HG03442 (cell line): ENCODE data around the gene SMIM7.
"Not testable (repeated sequence)": the region's sequence is repeated elsewhere in the genome, so short reads cannot be mapped to it uniquely, and the experiment has no call there.

Experiments used
- ATAC-seq: cut with Tn5 transposase; IDR thresholded peaks from one replicate; pipeline ENCODE4 v1.9.1; 2021; ENCODE audit warnings: mild to moderate bottlenecking, moderate library complexity; ENCODE audit not compliant: unreplicated experiment

SMIM7 gene

DNA sequence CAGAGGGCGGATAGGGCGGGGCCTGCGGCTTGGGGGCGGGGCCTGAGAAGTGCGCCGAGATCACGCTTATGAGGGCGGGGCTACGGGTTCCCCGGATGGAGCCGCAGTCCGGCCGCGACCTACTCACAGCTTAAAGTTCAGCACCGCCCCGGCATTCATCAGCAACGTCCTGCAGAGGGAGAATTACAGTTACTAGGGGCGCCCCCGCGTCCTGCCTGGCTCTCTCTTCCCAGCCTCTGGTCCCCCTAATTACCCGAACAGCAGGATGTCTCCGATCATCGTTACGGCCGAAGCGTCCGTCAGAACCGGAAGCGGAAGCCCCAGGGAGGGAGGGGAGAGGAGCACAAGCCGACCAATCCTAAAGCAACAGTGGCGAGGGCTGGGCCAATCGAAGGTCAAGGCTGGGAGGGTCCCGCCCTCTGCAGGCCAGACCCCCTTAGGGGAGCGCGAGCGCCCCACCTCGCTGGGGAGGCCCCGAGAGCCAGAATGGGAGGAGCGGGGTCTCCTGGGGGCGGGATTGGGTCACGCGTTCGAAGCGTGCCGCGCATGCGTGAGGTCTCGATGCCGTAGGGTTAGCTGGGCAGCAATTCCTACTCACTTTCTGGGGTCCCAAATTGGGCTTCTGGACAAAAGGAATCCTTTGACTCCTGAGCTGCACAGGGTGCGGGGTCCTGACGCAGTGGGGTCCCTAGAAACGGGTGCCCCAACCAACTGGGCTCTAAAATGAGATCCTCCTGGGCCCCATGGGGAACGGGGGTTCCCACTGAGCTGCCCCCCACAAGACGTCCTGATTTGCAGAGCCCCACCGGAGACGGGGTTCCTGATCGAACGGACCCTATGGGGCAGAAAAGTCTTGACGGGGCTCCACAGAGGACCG, at the start of gene SMIM7:
TSS of gene SMIM7 (minus strand) at position 313 of the 877 bp plus-strand sequence. CDS start at position 279, 34 bp downstream.
- peak; percentile 88 for ATAC-seq

DNA sequence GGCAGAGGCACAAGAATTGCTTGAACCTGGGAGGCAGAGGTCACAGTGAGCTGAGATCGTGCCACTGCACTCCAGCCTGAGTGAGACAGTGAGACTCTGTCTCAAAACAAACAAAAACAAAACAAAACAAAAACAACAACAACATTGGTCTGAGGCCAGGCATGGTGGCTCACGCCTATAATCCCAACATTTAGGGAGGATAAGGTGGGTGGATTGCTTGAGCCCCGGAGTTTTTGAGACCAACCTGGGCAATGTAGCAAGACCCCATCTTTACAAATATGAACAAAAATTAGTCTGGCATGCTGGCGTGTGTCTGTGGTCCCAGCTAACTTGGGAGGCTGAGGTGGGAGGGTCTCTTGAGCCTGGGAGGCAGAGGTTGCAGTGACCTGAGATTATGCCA, 43.7 kb upstream of the SMIM7 start:
- no peak for ATAC-seq

- ATAC-seq = no peak
Measured at GRCh38 chr19:16702123-16702522, 42.2 kb upstream of the SMIM7 start.

DNA sequence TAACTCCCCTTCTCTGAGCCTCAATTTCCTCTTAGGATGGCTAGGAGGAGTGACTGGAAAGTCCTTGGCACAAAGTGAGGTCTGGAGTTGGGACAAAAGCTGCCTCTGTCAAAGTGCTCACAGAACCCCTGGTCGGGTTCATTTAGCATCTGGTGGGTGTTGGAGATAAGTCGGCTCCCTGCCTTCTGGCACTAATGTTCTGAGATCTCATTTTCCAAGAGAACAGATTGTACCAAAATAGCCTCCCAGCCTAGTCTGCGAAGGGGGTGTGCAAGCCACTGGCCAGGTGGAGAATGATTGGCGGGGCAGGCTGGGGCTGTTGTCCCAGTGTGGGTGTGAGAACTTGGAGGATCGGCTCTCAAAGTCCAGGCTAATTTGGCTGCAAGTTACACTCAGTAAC, 39.0 kb upstream of the SMIM7 start:
- ATAC-seq = no peak

GRCh38 chr19:16688084-16688483, 28.1 kb upstream of the SMIM7 start:
- no peak for ATAC-seq

- no peak for ATAC-seq
Measured at GRCh38 chr19:16684216-16684615, 24.3 kb upstream of the SMIM7 start.

- no peak for ATAC-seq
Measured at GRCh38 chr19:16682539-16682938, 22.6 kb upstream of the SMIM7 start.

DNA sequence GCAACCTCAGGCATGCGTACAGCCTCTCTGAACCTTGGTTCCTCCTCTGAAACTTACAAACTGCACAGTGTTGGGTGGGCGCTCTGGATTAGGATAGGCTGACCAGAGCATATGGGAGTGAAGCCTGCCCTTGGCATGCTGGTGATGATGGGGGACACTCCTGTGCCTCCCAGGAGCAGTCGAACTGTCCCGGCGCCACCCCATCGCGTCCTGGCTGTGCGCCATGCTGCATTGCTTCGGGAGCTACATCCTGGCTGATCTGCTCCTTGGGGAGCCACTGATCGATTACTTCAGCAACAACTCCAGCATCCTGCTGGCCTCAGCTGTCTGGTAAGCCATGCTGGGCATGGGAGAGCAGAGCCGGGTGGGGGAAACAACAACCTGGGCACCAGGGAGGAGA, 19.9 kb upstream of the SMIM7 start:
- ATAC-seq = no peak

GRCh38 chr19:16678498-16678897, 18.6 kb upstream of the SMIM7 start:
- ATAC-seq = no peak

DNA sequence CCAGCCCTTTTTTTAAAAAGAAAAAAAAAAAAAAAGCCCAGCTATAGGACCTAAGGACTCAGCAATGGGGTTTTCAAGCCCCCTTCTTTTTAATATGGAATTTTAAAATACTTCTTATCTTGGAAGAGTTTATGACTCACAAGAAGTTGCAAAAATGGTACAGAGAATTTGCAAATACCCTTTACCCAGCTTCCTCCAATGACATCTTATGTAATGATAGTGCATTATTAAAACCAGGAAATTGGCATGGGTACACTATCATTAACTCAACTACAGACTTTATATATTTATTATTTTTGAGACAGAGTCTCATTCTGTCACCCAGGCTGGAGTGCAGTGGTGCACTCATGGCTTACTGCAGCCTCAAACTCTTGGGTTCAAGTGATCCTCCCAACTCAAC, 17.1 kb upstream of the SMIM7 start:
- ATAC-seq = no peak

DNA sequence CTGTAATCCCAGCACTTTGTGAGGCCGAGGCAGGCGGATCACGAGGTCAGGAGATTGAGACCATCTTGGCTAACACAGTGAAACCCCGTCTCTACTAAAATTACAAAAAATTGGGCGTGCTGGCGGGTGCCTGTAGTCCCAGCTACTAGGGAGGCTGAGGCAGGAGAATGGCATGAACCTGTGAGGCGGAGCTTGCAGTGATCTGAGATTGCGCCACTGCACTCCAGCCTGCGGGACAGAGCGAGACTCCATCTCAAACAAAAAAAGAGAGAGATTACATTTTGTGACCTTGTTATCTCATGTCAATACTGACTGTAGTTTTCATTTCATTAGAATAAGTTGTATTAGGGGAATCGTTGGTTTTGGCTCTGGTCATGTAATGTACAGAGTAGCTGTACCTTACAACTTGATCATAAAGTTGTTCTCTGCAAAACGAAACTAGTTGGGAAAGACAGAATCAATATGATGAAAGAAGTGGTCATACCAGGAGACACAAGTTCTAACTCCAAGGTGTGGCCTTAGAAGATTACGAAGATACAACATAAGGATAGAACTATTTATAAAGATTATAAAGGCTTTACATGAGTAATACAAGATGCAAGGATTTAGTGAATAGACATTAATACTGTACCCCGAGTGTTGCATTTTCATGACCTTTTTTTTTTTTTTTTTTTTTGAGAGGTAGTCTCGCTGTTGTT, 16.3 kb upstream of the SMIM7 start:
- ATAC-seq = no peak

DNA sequence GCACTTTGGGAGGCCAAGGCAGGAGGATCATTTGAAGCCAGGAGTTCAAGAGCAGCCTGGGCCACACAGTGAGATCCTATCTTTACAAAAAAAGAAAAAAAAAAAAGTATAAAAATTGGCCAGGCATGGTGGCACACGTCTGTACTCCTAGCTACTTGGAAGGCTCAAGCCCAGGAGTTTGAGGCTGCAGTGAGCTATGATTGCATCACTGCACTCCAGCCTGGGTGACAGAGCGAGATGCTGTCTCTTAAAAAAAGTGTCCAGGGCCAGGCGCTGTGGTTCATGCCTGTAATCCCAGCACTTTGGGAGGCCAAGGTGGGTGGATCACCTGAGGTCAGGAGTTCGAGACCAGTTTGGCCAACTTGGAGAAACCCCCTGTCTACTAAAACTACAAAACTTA, 13.9 kb upstream of the SMIM7 start:
- ATAC-seq = not testable (repeated sequence)

DNA sequence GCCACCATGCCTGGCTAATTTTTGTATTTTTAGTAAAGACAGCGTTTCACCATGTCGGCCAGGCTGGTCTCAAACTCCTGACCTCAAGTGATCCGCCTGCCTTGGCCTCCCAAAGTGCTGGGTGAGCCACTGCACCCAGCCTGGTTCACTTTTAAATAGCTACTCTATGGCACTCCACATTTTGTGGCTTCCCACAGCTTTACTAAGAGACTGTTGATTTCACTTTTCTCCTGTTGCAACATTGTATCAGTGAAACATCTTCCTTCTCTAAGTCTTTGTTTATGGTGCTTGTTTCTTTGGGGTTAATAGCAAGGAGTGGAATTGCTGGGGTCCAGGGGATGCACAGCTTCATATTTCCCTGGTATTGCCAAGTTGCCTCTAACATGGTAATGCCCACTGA, 13.3 kb upstream of the SMIM7 start:
- ATAC-seq = no peak

GRCh38 chr19:16671652-16672274, 11.8 kb upstream of the SMIM7 start:
- no peak for ATAC-seq

- ATAC-seq = no peak
Measured at GRCh38 chr19:16670291-16670690, 10.3 kb upstream of the SMIM7 start.

- ATAC-seq = not testable (repeated sequence)
Measured at GRCh38 chr19:16668702-16669101, 8.8 kb upstream of the SMIM7 start.

GRCh38 chr19:16668176-16668575, 8.2 kb upstream of the SMIM7 start:
- ATAC-seq = no peak

DNA sequence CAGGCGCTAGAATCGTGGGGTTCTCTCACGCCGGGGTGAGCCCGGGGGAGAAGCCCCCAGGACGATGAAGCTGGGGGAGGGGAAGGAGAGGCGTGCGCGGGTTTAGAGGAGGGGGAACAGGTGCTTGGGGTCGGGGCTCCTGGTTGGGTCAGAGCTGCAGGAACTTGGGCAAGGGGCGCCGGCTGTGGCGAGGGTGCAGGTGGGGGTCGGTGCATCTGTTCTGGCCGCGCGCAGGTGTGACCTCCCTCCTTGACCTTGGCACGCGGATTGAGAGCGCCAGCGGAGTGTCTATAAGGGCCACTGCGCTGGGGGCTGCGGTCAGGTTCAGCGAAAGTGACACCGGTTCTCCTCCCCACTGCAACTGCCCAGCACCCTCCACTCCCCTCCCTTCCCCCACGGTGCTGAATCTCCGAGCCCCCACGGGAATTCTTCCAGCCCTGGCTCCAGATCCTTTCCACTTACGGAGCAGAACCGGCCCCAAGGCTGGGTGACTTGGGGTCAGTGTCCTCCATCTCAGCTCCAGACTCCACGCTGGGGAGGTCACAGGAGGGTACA, 1.6 kb upstream of the SMIM7 start:
- ATAC-seq = no peak

GRCh38 chr19:16660763-16661479, 977 bp upstream of the SMIM7 start, which contains the start of gene TMEM38A:
TSS of gene TMEM38A (plus strand) at chr19:16661139. CDS start at chr19:16661218, 79 bp downstream.
- ATAC-seq = peak; percentile 21

GRCh38 chr19:16659464-16659831, 496 bp downstream of the SMIM7 start:
- no peak for ATAC-seq

DNA sequence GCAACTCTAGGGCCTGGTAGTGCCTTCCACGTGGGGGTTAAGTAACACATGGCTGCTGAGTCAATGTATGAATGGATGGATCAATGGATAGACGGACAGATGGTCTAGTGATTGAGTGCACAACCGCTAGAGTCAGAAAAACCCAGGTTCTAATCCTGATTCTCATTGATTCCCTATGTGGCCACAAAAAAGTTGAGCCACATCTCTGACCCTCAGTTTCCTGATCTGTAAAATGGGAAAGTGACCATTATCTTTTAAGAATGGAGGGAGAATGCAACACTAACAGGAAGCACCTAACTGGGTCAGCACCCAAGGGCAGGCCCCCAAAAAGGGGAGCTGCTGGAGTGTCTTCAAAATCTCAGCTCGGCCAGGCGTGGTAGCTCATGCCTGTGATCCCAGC, 2.6 kb downstream of the SMIM7 start:
- ATAC-seq = no peak
